ENCODE data around the gene MAP4K3. TPM values are rescaled to one million over a fixed set of nuclear protein-coding genes. Genes with fewer than 3 reads are reported as not detected.

Gene MAP4K3
- total RNA-seq, 4 donors from 2014 or later, result 49.4 to 89.0 (median 79.2) TPM

GRCh38 chr2:39383146-39383545 lies 53.9 kb downstream of the MAP4K3 start:
- TF ChIP-seq, protein P1, sequence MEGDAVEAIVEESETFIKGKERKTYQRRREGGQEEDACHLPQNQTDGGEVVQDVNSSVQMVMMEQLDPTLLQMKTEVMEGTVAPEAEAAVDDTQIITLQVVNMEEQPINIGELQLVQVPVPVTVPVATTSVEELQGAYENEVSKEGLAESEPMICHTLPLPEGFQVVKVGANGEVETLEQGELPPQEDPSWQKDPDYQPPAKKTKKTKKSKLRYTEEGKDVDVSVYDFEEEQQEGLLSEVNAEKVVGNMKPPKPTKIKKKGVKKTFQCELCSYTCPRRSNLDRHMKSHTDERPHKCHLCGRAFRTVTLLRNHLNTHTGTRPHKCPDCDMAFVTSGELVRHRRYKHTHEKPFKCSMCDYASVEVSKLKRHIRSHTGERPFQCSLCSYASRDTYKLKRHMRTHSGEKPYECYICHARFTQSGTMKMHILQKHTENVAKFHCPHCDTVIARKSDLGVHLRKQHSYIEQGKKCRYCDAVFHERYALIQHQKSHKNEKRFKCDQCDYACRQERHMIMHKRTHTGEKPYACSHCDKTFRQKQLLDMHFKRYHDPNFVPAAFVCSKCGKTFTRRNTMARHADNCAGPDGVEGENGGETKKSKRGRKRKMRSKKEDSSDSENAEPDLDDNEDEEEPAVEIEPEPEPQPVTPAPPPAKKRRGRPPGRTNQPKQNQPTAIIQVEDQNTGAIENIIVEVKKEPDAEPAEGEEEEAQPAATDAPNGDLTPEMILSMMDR (IDR thresholded peaks at IDR 0.05), result no peak
- TF ChIP-seq POLR2A (IDR thresholded peaks at IDR 0.05), result no peak
- TF ChIP-seq POLR2AphosphoS5 (IDR thresholded peaks at IDR 0.05), result no peak
- TF ChIP-seq EP300 (IDR thresholded peaks at IDR 0.05), result no peak
- Histone ChIP-seq H3K4me1 (peaks cover 13 to 69% (median 13%) of the 10 kb centered on the region in 3 donors), H3K27ac (no peak overlapping the region), H3K9me3 (no peaks in the 10 kb centered on the region), H3K27me3 (no peaks in the 10 kb centered on the region), H3K36me3 (no peaks in the 10 kb centered on the region), H3K4me3 (no peak overlapping the region)
- WGBS, 2 donors (ENCODE audit: low coverage in 1 of 2), result 89 to 90% methylated on average over 3 to 6 of the region's 6 CpGs
- ATAC-seq, result no peak

- no peak for TF ChIP-seq EP300 (IDR thresholded peaks at IDR 0.05)
- TF ChIP-seq, protein P1 (IDR thresholded peaks at IDR 0.05), result no peak
- TF ChIP-seq POLR2AphosphoS5 (IDR thresholded peaks at IDR 0.05), result no peak
- no peak for TF ChIP-seq POLR2A (IDR thresholded peaks at IDR 0.05)
- H3K36me3 ChIP-seq, result no peaks in the 10 kb centered on the region
- H3K27me3 ChIP-seq, result no peaks in the 10 kb centered on the region
- peaks cover 12 to 54% (median 13%) of the 10 kb centered on the region in 3 donors for H3K4me1 ChIP-seq
- 62 to 69% methylated on average over 4 to 5 of the region's 5 CpGs for WGBS, 2 donors (ENCODE audit: low coverage in 1 of 2)
- H3K27ac ChIP-seq, result peak overlapping the region in 1 of 4 donors; percentile 20
- H3K4me3 ChIP-seq, result no peak overlapping the region
- no peak for ATAC-seq
- no peaks in the 10 kb centered on the region for H3K9me3 ChIP-seq
Measured at GRCh38 chr2:39381653-39382052, 55.4 kb downstream of the MAP4K3 start.

GRCh38 chr2:39380525-39381150 lies 56.4 kb downstream of the MAP4K3 start:
- H3K27me3 ChIP-seq, result no peaks in the 10 kb centered on the region
- H3K4me3 ChIP-seq, result no peak overlapping the region
- H3K27ac ChIP-seq, result peak overlapping the region; percentile 0 to 60 (median 15)
- peak; percentile 19 for ATAC-seq
- H3K4me1 ChIP-seq, result peaks cover 12 to 53% (median 13%) of the 10 kb centered on the region in 3 donors
- WGBS, 2 donors (ENCODE audit: low coverage in 1 of 2), result 27 to 29% methylated on average over 2 of the region's 2 CpGs
- TF ChIP-seq POLR2AphosphoS5 (IDR thresholded peaks at IDR 0.05) (no peak), POLR2A (IDR thresholded peaks at IDR 0.05) (no peak), EP300 (IDR thresholded peaks at IDR 0.05) (no peak)
- TF ChIP-seq, protein P1 (IDR thresholded peaks at IDR 0.05), result no peak
- H3K9me3 ChIP-seq, result no peaks in the 10 kb centered on the region
- H3K36me3 ChIP-seq, result peaks cover 0 to 5% of the 10 kb centered on the region in 2 donors

DNA sequence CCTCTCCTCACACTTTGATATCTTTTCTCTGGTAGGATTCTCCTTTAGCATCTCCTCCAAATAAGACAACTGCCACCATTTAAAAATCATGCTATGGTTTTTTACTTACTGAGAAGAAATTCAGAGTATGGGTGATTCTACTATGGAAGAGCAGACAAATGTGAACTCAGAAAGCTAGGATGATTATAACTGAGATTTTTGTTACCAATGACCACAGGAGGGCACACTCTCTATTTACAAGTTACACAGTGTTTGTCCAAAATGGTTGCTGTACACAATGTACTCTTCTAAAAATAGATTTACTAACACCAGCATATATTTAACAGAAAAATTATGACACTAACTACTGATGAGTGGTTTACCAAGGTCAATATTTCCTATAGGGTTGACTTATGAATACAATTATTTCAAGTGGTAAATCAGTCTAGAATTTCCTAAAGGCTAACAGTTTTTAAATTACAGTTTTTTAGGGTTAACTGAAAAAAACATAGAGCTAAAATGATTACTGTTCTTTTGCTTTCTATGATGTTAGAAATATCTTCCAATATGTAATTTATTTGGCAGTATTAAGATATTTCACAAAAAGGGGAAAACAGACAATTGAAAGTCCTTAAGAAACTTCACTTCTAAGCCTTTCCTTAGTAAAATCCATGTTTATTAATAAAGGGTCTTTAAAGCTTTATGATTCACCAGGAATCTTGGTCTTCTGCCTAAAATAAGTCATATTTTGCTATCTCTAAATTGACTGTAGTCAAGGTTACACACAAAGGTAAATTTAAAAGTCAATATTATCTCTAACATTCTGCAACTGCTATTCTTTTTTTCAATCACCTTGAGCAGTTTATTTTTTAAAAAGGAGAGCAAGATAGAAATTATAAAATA lies 57.2 kb downstream of the MAP4K3 start:
- Histone ChIP-seq H3K27me3 (no peaks in the 10 kb centered on the region), H3K4me1 (peaks cover 12 to 53% (median 13%) of the 10 kb centered on the region in 3 donors), H3K9me3 (no peaks in the 10 kb centered on the region), H3K36me3 (peaks cover 0 to 5% of the 10 kb centered on the region in 2 donors), H3K27ac (peak overlapping the region; percentile 0 to 60 (median 15)), H3K4me3 (no peak overlapping the region)
- ATAC-seq, result peak; percentile 70
- no peak for TF ChIP-seq POLR2A (IDR thresholded peaks at IDR 0.05)
- TF ChIP-seq POLR2AphosphoS5 (IDR thresholded peaks at IDR 0.05), result peak; percentile 75
- no peak for TF ChIP-seq EP300 (IDR thresholded peaks at IDR 0.05)
- TF ChIP-seq, protein P1 (IDR thresholded peaks at IDR 0.05), result peak; percentile 43 to 70 (median 66)
